Measurements from ENCODE around the gene FBXL15. TPM values are rescaled to one million over a fixed set of nuclear protein-coding genes. Genes with fewer than 3 reads are reported as not detected.

FBXL15 gene
- total RNA-seq, 6 experiments from 2014 or later = 5.6 to 22.9 (median 9.0) TPM

DNA sequence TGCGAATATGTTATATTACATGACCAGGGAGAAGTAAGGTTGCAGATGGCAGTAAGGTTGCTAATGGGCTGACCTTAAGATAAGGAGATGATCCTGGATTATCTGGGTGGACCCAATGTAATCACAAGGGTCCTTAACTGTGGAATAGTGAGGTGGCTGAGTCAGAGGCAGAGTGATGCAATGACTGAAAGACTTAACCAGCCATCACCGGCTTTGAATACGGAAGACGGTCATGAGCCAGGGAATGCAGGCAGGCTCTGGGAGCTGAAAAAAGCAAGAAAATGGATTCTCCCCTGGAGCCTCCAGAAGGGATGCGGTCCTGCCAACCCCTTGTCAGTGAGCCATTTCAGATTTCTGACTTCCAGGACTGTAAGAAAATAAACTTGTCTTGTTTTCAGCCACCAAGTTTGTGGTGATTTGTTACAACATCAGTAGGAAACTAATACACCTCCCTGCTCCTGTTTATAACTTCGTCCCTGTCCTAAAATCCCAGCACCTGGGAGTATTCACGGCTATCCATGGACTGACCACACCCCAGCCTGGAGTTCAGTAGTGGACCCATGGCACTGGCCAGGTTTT, 35.3 kb downstream of the FBXL15 start:
- DNase-seq = no peak
- no peak overlapping the region for H3K4me3 ChIP-seq
- TF ChIP-seq POLR2A (IDR thresholded peaks at IDR 0.05) = no peak
- TF ChIP-seq, protein P1, sequence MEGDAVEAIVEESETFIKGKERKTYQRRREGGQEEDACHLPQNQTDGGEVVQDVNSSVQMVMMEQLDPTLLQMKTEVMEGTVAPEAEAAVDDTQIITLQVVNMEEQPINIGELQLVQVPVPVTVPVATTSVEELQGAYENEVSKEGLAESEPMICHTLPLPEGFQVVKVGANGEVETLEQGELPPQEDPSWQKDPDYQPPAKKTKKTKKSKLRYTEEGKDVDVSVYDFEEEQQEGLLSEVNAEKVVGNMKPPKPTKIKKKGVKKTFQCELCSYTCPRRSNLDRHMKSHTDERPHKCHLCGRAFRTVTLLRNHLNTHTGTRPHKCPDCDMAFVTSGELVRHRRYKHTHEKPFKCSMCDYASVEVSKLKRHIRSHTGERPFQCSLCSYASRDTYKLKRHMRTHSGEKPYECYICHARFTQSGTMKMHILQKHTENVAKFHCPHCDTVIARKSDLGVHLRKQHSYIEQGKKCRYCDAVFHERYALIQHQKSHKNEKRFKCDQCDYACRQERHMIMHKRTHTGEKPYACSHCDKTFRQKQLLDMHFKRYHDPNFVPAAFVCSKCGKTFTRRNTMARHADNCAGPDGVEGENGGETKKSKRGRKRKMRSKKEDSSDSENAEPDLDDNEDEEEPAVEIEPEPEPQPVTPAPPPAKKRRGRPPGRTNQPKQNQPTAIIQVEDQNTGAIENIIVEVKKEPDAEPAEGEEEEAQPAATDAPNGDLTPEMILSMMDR (IDR thresholded peaks at IDR 0.05) = no peak
- intact Hi-C loops (cut with DNase I) = no loop called here
- H3K27ac ChIP-seq = no peak overlapping the region
- 80% methylated on average over 5 of the region's 7 CpGs for WGBS (ENCODE audit: insufficient coverage, low coverage, low lambda C conversion rate, missing lambda C conversion rate)
- H3K9me3 ChIP-seq = no peaks in the 10 kb centered on the region
- no peaks in the 10 kb centered on the region for H3K27me3 ChIP-seq
- no peak for ATAC-seq
- H3K36me3 ChIP-seq = no peaks in the 10 kb centered on the region
- peaks cover 0 to 19% (median 3%) of the 10 kb centered on the region in 4 donors for H3K4me1 ChIP-seq

DNA sequence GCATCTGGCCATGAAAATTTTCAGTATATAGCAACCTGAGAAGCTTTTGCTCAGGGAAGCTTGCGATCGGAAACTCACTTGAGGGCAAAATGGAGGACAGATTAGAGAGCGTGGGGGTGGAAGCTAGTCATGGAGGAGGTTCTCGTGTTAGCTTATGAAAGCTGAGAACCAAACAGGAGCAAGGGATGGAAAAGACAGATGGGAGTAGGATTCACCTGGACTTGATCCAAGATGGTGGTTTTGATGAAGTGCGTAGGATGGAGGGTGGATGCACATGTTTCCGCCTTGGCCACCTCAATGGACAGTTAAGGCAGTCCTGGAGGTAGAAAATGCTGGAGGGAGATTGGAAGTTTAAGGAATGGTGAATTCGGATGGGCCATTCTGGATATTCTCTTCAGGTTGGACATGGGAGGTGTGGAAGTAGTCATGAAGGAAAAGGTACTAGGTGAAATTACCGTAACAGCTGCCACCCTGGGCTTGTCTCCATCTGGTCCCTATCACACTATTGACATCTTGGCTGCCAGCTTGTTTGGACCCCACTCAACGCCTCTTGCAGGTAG, 37.0 kb downstream of the FBXL15 start:
- ATAC-seq (no peak), DNase-seq (no peak)
- intact Hi-C loops (cut with DNase I) = no loop called here
- no peaks in the 10 kb centered on the region for H3K9me3 ChIP-seq
- WGBS (ENCODE audit: insufficient coverage, low coverage, low lambda C conversion rate, missing lambda C conversion rate) = 86% methylated on average over 9 of the region's 9 CpGs
- no peaks in the 10 kb centered on the region for H3K36me3 ChIP-seq
- H3K27me3 ChIP-seq = no peaks in the 10 kb centered on the region
- H3K27ac ChIP-seq = no peak overlapping the region
- no peak overlapping the region for H3K4me3 ChIP-seq
- no peak for TF ChIP-seq POLR2A (IDR thresholded peaks at IDR 0.05)
- TF ChIP-seq, protein P1 (IDR thresholded peaks at IDR 0.05) = no peak
- H3K4me1 ChIP-seq = peaks cover 0 to 18% (median 7%) of the 10 kb centered on the region in 4 donors

DNA sequence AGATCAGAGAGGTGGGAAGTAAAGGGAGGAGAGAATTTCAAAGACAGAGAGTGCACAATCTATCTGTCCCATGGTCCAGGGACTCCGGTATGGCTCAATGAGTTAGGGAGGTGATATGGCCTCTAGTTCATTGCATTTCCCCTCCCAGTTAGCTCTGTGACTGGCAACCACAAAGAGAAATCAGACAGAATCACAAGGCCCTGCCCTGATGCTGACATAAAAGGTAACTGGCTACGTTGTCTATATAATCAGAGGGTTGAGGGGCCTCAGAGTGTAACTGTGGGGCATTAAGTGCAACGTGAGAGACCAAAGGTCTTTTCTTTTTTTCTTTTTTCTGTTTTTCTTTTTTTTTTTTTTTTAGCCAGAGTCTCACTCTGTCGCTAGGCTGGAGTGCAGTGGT, 38.0 kb downstream of the FBXL15 start:
- Histone ChIP-seq H3K4me3 (no peak overlapping the region), H3K4me1 (peaks cover 0 to 14% (median 6%) of the 10 kb centered on the region in 4 donors), H3K9me3 (no peaks in the 10 kb centered on the region), H3K27me3 (no peaks in the 10 kb centered on the region), H3K36me3 (no peaks in the 10 kb centered on the region), H3K27ac (no peak overlapping the region)
- 68% methylated on average over 2 of the region's 4 CpGs for WGBS (ENCODE audit: insufficient coverage, low coverage, low lambda C conversion rate, missing lambda C conversion rate)
- TF ChIP-seq, protein P1 (IDR thresholded peaks at IDR 0.05) = no peak
- TF ChIP-seq POLR2A (IDR thresholded peaks at IDR 0.05) = no peak
- ATAC-seq = no peak
- no peak for DNase-seq
- intact Hi-C loops (cut with DNase I) = no loop called here

DNA sequence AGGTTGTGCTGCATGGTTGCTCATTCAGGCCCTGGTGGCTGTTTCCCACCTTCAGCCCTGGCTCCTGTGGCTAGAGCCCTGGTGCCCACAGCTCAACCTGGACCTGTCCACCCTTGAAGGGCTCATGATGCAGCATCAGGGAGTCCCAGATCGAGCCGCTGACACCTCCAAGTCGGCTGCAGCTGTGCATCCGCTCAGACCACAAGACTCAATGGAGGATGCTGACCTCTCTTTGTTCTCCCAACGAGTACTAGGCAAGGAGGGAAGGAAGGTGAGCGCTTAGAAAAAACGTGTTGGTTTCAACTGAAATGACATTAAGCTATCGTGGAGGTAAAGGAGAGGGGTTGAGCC, 40.2 kb downstream of the FBXL15 start:
- Histone ChIP-seq H3K27ac (no peak overlapping the region), H3K4me1 (peaks cover 0 to 14% (median 6%) of the 10 kb centered on the region in 4 donors), H3K9me3 (no peaks in the 10 kb centered on the region), H3K4me3 (peak overlapping the region; percentile 42 to 52 (median 49)), H3K27me3 (no peaks in the 10 kb centered on the region), H3K36me3 (no peaks in the 10 kb centered on the region)
- 14% methylated on average over 8 of the region's 8 CpGs for WGBS (ENCODE audit: insufficient coverage, low coverage, low lambda C conversion rate, missing lambda C conversion rate)
- intact Hi-C loops (cut with DNase I) = no loop called here
- DNase-seq = no peak
- TF ChIP-seq, protein P1 (IDR thresholded peaks at IDR 0.05) = no peak
- peak; percentile 3 to 13 (median 4) for ATAC-seq
